ENCODE data around the gene SND1.

- TF ChIP-seq CTCF (conservative IDR thresholded peaks at IDR 0.05 in 1 of 2, IDR thresholded peaks at IDR 0.05 in 1 of 2; ENCODE audit: extremely low read depth in 1 of 2, insufficient read depth in 1 of 2, low read depth in 1 of 2, low read length in 2 of 2) (no peak), EZH2 (IDR thresholded peaks at IDR 0.05; ENCODE audit: borderline replicate concordance, low read length) (no peak)
Measured at GRCh38 chr7:128026551-128026950, 374.6 kb downstream of the SND1 start.

Data from mammary epithelial cell (primary cell).